ENCODE results near the gene SQSTM1.
"Not testable (repeated sequence)": the region's sequence is repeated elsewhere in the genome, so short reads cannot be mapped to it uniquely, and the experiment has no call there.

Gene SQSTM1

GRCh38 chr5:179858586-179859427 lies 38.1 kb downstream of the SQSTM1 start, which contains the start of gene MRNIP:
Gene MRNIP, minus strand, starts transcription at chr5:179858817. Its CDS starts 21 bp downstream, at chr5:179858796.
- peak; percentile 84 for DNase-seq (ENCODE audit: low read depth)

DNA sequence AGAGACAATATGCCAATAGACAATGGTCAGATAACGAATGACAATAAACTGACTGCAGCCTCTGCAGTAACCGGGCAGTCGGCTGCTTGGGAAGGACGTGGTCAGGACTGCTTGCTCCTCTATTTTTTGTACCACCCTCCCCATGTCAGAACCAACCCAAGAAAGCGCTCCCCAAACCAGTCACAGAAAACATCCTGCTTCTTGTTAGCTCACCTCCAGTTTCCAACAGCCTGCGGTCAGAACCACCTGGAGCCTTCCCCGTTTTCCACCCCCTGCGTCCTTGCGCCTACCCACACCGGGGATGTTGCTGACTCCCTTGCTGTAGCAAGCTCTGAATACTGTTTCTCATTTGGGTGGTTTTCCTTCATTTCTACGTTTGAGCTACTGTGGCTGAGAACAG lies 39.6 kb downstream of the SQSTM1 start:
- DNase-seq (ENCODE audit: low read depth): no peak

- no peak for DNase-seq (ENCODE audit: low read depth)
These were observed 41.6 kb downstream of the SQSTM1 start for GRCh38 chr5:179862296-179862695.

DNA sequence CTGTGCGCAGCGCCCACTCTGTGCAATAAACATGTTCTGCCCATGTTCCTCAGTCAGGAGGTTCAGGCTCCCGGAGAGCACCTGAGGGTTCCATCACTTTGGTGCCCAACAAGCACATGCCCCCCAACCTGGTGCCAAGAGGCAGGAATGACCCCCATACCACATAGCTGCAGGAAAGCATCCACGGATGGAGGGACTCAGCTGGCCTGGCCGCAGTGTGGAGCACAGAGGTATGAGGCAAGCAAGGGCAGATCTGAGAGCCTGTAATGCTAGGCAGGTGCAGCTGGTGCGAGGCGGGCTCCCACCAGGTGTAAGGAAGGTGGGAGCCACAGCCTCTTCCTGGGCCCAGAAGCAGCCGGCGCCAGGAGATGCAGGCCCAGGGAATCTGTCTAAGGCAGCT lies 42.2 kb downstream of the SQSTM1 start:
- DNase-seq (ENCODE audit: low read depth): no peak

- no peak for DNase-seq (ENCODE audit: low read depth)
These were observed 42.9 kb downstream of the SQSTM1 start for GRCh38 chr5:179863449-179864085.

- DNase-seq (ENCODE audit: low read depth): no peak
These were observed 44.0 kb downstream of the SQSTM1 start for GRCh38 chr5:179864686-179865085.

- DNase-seq (ENCODE audit: low read depth): no peak
These were observed 45.0 kb downstream of the SQSTM1 start for GRCh38 chr5:179865491-179866240.

DNA sequence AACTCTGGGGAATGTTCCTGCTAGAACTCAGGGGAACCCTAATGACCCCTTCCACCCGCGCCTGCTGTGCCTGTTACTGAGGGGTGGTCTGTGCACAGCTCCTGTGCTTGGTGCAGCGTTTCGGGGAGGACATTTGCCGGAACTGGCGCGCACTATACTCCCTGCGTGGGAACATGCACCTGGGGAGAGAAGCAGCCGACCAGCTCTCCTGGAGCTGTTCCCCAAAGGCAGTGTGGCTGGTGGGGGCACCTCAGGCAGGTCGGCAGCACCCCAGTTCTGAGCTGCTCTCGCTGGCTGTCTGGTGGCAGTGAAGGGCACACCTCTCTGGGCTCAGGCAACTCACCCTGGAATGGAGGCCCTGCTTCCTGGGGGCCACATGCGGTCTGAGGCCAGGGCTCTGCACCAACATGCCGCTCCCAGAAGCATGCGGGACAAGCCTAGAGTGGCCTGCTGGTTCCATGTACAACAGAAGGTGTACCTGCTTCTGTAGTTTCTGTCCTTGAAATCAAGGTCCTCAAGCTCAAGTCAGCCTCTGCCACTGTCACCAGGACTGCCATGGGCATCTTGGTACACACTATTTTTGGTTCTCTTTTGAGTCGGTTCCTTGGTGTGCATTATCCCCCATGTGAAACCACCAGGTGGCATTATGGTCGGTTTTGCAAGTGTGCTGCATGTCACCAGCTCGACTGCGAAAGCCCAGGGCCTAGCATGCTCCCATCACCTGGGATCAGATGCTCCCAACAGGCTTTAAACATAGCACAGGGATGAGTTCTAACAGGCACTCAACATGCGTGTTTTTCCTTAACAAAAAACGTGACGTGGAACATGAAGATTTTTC lies 45.8 kb downstream of the SQSTM1 start:
- DNase-seq (ENCODE audit: low read depth): no peak

- no peak for DNase-seq (ENCODE audit: low read depth)
These were observed 46.4 kb downstream of the SQSTM1 start for GRCh38 chr5:179867079-179867465.

GRCh38 chr5:179867476-179867875 lies 46.8 kb downstream of the SQSTM1 start:
- DNase-seq (ENCODE audit: low read depth): no peak

GRCh38 chr5:179868541-179868940 lies 47.8 kb downstream of the SQSTM1 start:
- DNase-seq (ENCODE audit: low read depth): no peak

- no peak for DNase-seq (ENCODE audit: low read depth)
These were observed 48.4 kb downstream of the SQSTM1 start for GRCh38 chr5:179869101-179869500.

- no peak for DNase-seq (ENCODE audit: low read depth)
These were observed 49.1 kb downstream of the SQSTM1 start for GRCh38 chr5:179869641-179870402.

DNA sequence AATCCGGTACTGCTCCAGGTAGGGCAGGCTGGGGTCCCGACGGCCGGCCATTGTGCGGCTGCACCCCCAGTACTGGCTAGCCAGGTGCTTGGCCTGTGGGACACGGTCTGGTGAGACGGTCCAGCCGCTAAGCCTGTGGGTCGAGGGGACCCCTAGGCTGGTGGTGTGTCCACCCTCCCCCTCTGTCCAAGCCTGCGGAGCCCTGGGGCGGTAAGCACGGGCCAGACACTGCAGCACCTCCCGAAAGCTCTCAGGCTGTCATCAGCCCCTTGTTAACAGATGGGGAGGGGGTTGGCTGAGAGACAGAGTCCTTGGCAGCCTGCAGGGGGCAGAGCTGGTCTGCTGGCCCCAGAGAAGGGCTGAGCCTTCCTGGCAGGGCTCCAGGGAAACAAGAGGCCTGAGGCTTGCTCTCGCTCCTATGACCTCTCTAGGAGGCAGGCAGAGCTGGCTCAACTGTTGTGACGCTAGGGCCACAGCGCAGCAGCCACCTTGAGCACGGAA lies 49.7 kb downstream of the SQSTM1 start:
- no peak for DNase-seq (ENCODE audit: low read depth)

DNA sequence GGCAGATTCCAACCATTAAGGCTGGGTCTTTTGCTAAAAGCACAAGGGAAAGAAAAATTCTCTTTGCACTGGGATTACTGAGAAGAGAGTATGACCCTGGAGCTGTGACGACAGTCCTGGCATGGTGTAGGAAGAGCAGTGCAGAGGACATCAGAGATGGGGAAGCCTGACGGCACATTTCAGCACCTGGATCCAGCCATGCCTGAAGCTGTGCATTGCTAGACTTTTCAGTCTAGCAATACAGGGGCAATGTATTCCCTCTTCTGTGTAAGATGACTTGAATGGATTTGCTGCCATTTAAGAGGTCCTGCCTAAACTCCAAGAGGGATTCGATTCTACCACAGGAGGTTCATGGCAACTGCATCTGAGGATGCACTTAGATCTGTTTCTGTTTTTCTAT lies 50.2 kb downstream of the SQSTM1 start:
- DNase-seq (ENCODE audit: low read depth): no peak

DNA sequence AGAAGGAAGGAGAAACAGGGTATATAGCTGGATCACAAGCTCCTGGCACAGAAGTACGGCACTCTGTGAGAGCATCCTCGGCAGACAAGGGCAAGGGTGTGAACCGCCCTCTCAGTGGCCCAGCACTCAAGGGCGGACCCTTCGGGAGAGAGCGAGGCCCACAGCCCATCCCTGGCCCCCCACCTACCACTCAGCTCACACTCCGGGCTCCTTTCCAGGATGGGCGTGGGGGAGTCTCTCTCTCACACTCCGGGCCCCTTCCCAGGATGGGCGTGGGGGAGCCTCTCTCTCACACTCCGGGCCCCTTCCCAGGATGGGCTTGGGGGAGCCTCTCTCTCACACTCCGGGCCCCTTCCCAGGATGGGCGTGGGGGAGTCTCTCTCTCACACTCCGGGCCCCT lies 50.8 kb downstream of the SQSTM1 start:
- not testable (repeated sequence) for DNase-seq (ENCODE audit: low read depth)

DNA sequence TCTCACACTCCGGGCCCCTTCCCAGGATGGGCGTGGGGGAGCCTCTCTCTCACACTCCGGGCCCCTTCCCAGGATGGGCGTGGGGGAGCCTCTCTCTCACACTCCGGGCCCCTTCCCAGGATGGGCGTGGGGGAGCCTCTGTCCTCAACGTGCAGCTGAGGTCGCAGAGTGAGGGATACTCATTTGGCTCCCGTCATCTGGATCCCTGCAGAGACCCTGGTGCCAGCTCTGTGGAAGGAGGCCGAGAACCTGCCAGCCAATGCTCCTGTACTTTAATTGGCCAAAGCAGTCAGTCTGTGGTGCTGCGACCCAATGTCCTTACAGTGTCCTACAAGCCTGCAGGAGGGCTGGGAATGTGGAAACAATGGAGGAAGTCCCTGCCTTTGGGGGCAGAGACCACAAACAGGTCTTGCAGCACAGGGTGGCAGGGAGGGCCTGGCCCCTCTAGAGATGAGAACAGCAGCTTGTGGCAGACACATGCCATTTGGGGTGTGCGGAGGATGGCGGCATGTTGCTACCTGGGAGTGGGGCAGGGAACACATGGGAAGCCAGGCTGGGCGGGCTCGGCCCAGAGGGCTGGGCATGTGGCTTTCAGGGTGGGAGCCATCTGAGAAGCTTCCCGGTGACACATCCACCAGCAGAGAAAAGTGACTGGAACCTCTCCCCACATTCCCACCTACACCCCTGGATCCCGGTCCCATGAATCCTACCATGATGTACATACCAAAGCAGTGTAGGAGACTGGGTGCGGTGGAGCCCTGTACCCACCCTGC lies 51.5 kb downstream of the SQSTM1 start:
- no peak for DNase-seq (ENCODE audit: low read depth)

DNA sequence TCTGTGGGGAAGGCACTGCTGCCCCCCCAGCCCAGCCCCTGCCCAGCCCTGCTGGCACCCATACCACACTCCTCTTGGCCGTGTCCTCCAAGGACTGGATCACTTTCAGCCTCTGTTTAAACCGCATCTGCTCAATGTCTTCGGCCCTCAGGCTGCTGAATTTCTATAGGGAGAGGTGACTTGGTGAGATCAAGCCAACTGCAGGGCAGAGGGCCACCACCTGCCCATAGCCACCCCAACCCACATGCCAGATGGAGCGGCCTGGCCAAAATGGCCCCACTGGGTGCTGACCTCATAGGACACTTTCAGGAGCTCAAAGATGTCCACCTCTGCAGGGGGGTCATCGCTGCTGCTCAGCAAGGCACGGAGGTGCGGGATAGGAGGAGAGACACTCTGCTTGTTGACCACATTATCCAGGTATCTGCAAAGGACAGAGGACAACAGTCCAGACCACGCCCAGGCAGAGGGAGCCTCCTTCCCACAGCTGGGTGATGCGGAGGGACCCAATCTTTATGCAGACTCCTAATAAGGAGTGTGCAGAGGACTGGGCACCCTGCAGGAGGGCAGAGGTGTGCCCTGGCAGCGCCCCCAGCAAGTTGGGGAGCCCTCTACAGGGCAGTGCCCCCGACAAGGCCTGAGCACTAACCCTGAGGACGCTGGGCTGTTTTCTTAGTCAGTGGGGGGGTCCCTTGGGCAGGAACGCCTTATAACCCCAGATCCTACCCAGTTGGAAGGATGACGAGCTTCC lies 52.3 kb downstream of the SQSTM1 start:
- DNase-seq (ENCODE audit: low read depth): no peak

DNA sequence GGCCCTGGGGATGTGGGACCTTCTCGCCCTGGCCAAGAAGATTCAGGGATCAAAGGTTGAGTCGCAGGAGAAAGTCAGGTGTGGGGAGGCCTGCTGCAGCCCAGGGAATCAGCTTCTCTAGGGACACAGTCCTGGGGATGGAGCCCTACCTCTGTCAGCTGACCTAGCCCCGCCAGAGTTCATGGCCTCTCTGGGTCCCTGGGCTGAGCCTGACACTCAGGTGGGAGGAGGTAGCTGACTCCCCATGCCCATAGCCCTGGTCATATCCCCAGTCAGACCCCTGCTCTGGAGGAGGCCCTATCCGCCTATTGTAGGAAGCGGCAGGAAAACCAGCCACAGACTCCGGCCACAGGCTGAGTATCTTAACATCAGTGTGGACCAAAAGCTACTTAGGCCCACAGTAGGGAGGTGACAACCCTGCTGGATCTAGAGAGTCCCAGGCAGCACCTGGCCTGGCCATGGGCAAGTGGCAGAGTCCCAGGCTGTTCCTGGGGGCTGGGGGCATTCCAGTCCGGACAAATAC lies 52.9 kb downstream of the SQSTM1 start:
- DNase-seq (ENCODE audit: low read depth): no peak

Measured in stimulated activated CD8-positive, alpha-beta memory T cell treated with anti-CD3 and anti-CD28 coated beads, Interleukin-12 subunit alpha, Interleukin-12 subunit beta, amount 100 ng/mL, for 4 hours (primary cell).